Gastroesophageal sphincter (tissue), 4 donors: ENCODE results near the gene ICE1. TPM values are rescaled to one million over a fixed set of nuclear protein-coding genes. Genes with fewer than 3 reads are reported as not detected.

Experiments
- ATAC-seq: fragments of 150-250 bp; one replicate; pipeline ENCODE4 v1.9.1; 2016; ENCODE audit warnings: mild to moderate bottlenecking, moderate library complexity
- H3K27ac ChIP-seq, 4 donors: fragments of 200-600 bp; sonication (generic) in 3 of 4; 1 replicate in 3 of 4; 2 replicates in 1 of 4; pipeline ENCODE4 v1.5.1; 2016 to 2019
- H3K27me3 ChIP-seq: fragments of 200-600 bp; sonication (generic); one replicate; pipeline ENCODE4 v1.5.1; 2019
- H3K36me3 ChIP-seq, 2 donors: fragments of 200-600 bp; sonication (generic); one replicate each; pipeline ENCODE4 v1.5.1; 2019; ENCODE audit warnings: control low read depth in 1 of 2
- H3K4me1 ChIP-seq, 3 donors: fragments of 200-600 bp; sonication (generic); 1 replicate in 2 of 3; 2 replicates in 1 of 3; pipeline ENCODE4 v1.5.1; 2016 to 2019; ENCODE audit warnings: control low read depth in 2 of 3
- H3K4me3 ChIP-seq, 2 donors: fragments of 200-600 bp; sonication (generic); one replicate each; pipeline ENCODE4 v1.5.1; 2019; ENCODE audit warnings: mild to moderate bottlenecking in 1 of 2, moderate library complexity in 1 of 2
- H3K9me3 ChIP-seq, 3 donors: fragments of 200-600 bp; sonication (generic); one replicate each; pipeline ENCODE4 v1.5.1; 2017 to 2019; ENCODE audit warnings: control low read depth in 2 of 3
- CTCF ChIP-seq, 4 experiments: fragments of 200-600 bp in 2 of 4; fragments of 450-650 bp in 2 of 4; sonication (generic) in 1 of 4; IDR thresholded peaks; one replicate each; pipeline ENCODE4 v1.5.1; 2017 to 2019; ENCODE audit warnings: antibody characterized with exemption in 4 of 4, mild to moderate bottlenecking in 2 of 4, moderate library complexity in 2 of 4
- EP300 ChIP-seq: sonication (generic); formaldehyde crosslinking; IDR thresholded peaks from one replicate; pipeline ENCODE4 v1.6.1; 2017; ENCODE audit warnings: antibody characterized with exemption, mild to moderate bottlenecking
- POLR2A ChIP-seq, 2 donors: fragments of 450-650 bp; IDR thresholded peaks; one replicate each; pipeline ENCODE4 v1.6.1; 2017; ENCODE audit warnings: antibody characterized with exemption in 2 of 2, mild to moderate bottlenecking in 2 of 2, moderate library complexity in 1 of 2
- POLR2AphosphoS5 ChIP-seq: sonication (generic); formaldehyde crosslinking; IDR thresholded peaks from one replicate; pipeline ENCODE4 v1.6.1; 2017; ENCODE audit warnings: antibody characterized with exemption
- WGBS, 2 donors: methylation state at CpG; one replicate each; pipeline ENCODE4 v1.1.5; 2018; ENCODE audit warnings: low coverage in 1 of 2; 5-methylcytosine and 5-hydroxymethylcytosine counted together
- total RNA-seq, 4 donors: library from RNA; depleted of rRNA; stranded (reverse); fragments of >200 nt; gene quantifications; one replicate each; pipeline ENCODE4 v1.1.0, GENCODE V29; 2016

ICE1 gene
- total RNA-seq, 4 donors from 2014 or later: 28.0 to 41.6 (median 34.7) TPM

- H3K4me3 ChIP-seq: no peak overlapping the region
- H3K4me1 ChIP-seq: no peaks in the 10 kb centered on the region
- no peak for TF ChIP-seq POLR2AphosphoS5
- TF ChIP-seq CTCF (IDR thresholded peaks at IDR 0.05): no peak
- no peak for TF ChIP-seq EP300
- no peak for TF ChIP-seq POLR2A (IDR thresholded peaks at IDR 0.05)
- no peaks in the 10 kb centered on the region for H3K9me3 ChIP-seq
- no peak for ATAC-seq
- peaks cover 0 to 19% of the 10 kb centered on the region in 2 donors for H3K36me3 ChIP-seq
- 81 to 83% methylated on average over 3 to 5 of the region's 5 CpGs for WGBS, 2 donors
- H3K27me3 ChIP-seq: no peaks in the 10 kb centered on the region
- H3K27ac ChIP-seq: no peak overlapping the region
Measured at GRCh38 chr5:5414999-5415398, 7.5 kb upstream of the ICE1 start.

DNA sequence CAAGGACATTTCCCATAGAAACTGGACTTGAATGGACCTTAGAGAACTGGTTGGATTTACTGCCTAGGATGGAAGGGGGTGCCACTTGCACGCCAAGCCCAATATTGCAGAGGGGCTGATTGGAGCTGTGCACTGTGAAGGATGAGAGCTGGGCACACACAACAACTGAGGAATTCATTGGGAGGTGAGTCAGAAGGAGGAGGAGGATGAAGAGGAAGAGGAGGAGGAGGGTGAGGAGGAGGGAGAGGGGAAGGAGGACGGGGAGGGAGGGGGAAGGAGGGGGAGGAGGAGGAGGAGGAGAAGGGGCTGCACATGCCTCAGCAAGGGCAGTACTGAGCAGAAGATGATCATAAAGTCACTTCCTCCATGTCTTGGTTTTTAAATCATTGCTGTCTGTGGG is 5.7 kb upstream of the ICE1 start:
- H3K9me3 ChIP-seq: no peaks in the 10 kb centered on the region
- peaks cover 0 to 19% of the 10 kb centered on the region in 2 donors for H3K36me3 ChIP-seq
- H3K27me3 ChIP-seq: no peaks in the 10 kb centered on the region
- 42% methylated on average over 2 of the region's 2 CpGs; no CpG with 5 or more reads in 1 of the 2 donors for WGBS, 2 donors
- TF ChIP-seq POLR2A (IDR thresholded peaks at IDR 0.05): no peak
- TF ChIP-seq EP300: no peak
- no peak for TF ChIP-seq CTCF (IDR thresholded peaks at IDR 0.05)
- TF ChIP-seq POLR2AphosphoS5: no peak
- peaks cover 2 to 14% (median 9%) of the 10 kb centered on the region in 3 donors for H3K4me1 ChIP-seq
- ATAC-seq: no peak
- H3K27ac ChIP-seq: no peak overlapping the region
- no peak overlapping the region for H3K4me3 ChIP-seq

DNA sequence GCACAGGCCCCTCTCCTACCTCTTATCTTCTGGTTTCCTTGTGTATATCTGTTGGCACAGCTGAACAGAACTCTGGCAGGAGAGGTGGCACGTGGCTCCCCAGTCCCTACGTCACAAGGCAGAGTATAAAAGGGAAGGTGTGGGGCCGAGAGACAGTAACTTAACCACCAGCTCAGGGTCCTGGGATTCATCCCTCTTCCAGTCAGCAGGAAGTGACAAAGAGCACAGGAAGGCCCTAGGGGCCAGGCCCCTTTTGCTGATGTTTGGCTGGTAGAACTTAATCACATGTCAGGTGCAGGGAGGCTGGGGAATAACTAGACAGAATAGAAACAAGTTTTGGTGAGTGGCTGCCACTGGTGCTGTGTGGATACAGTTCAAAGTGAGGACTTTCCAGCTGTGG is 4.5 kb upstream of the ICE1 start:
- Histone ChIP-seq H3K9me3 (no peaks in the 10 kb centered on the region), H3K4me3 (no peak overlapping the region), H3K4me1 (peaks cover 2 to 14% (median 9%) of the 10 kb centered on the region in 3 donors), H3K36me3 (peaks cover 0 to 19% of the 10 kb centered on the region in 2 donors), H3K27me3 (no peaks in the 10 kb centered on the region), H3K27ac (no peak overlapping the region)
- TF ChIP-seq EP300: no peak
- no peak for TF ChIP-seq POLR2A (IDR thresholded peaks at IDR 0.05)
- no peak for TF ChIP-seq POLR2AphosphoS5
- TF ChIP-seq CTCF (IDR thresholded peaks at IDR 0.05): no peak
- WGBS, 2 donors: 76% methylated on average over 3 of the region's 3 CpGs; no CpG with 5 or more reads in 1 of the 2 donors
- no peak for ATAC-seq

DNA sequence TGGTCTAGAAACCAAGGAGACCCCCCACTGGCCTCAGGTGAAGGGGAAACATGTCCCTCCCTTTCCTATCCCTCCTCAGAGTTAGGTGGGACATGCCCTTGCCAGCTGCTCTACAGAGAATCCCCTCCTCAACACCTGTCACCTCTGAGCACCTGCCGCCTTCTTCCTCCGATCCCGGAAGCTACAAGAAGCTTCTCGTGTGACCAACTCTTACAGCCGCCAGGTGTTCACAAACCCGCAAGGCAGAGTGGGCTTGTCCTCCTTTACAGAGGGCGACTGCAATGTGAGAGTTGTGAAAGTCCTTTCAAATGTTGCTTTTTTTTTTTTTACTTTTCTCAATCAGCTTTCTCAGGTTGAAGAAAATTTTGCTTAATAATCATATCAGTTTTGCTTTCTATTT is 3.7 kb upstream of the ICE1 start:
- TF ChIP-seq POLR2AphosphoS5 (no peak), POLR2A (IDR thresholded peaks at IDR 0.05) (no peak), EP300 (no peak), CTCF (IDR thresholded peaks at IDR 0.05) (no peak)
- Histone ChIP-seq H3K9me3 (no peaks in the 10 kb centered on the region), H3K4me1 (peaks cover 6 to 21% (median 13%) of the 10 kb centered on the region in 3 donors), H3K36me3 (peaks cover 0 to 19% of the 10 kb centered on the region in 2 donors), H3K4me3 (no peak overlapping the region), H3K27me3 (no peaks in the 10 kb centered on the region), H3K27ac (no peak overlapping the region)
- WGBS, 2 donors: 50 to 89% methylated on average over 1 to 7 of the region's 7 CpGs
- ATAC-seq: no peak
